Erythroblast (primary cell): Measurements from ENCODE around the gene ALG12.
"Not testable (repeated sequence)": the region's sequence is repeated elsewhere in the genome, so short reads cannot be mapped to it uniquely, and the experiment has no call there.

Source experiments
- DNase-seq, 2 experiments: peaks; one replicate each; lab custom pipeline; 2025; lab: John Stamatoyannopoulos, UW
- GATA1 ChIP-seq: IDR thresholded peaks from 2 replicates; pipeline ENCODE4 v1.6.1; 2011; ENCODE audit warnings: low read depth, mild to moderate bottlenecking, control low read depth, low read length, moderate library complexity
- POLR2A ChIP-seq: IDR thresholded peaks from 2 replicates; pipeline ENCODE4 v1.6.1; 2011; ENCODE audit warnings: mild to moderate bottlenecking, low read length

The ALG12 gene

DNA sequence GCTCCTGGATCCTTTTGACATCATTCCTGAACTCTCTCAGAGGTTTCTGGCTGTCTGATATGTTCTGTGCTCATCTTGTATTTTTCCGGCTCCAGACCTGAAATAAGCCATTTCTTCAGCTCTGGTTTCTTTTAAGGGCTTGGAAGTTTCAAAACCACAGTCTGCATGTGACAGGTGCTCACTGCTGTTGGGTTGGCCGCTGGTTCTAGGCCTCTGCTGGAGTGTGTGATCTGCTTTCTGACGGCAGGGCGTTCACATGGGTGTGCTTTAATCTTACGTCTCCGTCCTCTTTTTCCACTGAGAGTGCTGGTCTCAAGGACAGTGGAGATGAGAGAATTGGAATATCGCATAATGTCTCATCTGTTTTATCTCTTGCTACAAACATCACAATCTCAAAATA is 54.3 kb downstream of the ALG12 start:
- TF ChIP-seq POLR2A (no peak), GATA1 (no peak)
- no peak for DNase-seq

DNA sequence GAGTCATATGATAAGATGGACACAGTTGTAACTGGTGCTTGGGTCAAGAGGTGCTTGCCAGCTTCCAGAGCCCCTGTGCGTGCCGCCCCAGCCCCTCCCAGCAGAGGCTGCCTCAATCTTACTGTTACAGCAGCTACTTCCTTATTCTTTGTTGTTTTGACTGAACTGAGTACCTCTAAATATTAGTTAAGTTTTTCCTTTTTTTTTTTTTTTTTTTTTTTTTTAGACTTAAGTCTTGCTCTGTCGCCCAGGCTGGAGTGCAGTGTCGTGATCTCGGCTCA is 55.8 kb downstream of the ALG12 start:
- no peak for DNase-seq

DNA sequence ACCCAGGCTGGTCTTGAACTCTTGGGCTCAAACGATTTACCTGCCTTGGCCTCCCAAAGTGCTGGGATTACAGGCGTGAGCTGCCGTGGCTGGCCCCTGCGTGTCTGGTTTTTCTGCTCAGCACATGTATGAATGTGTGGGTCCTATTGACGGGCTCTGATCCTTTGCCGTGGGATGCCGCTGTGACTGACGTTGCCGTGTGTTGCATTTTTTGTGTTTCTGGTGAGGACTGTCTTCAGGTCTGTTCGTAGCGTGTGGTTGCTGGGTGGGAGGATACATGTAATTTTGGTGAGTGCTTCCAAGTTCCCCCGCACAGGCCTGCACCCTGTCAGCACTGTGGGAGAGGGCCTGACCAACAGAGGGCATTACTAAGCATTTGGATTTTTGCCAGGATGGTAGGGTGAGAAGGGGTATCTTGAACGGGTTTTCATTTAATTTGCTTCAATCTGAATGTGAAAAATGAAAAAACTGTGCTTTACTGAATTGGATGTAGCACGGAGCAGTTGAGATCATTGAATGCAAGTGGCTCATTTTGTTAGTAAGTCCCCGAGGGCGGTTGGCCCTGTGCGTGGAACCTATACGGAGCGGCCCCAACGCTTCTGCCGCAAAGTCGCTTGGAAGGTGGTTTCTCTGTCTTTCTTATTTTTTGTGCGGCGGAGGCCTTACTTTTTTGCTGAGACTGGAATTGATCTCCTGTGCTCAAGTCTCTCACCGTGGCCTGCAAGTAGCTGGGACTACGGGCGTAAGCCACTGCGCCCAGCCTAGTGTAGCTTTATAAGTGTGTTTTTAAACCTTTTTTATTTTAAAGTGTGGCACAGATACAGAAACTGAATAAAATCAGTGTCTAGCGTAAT is 56.4 kb downstream of the ALG12 start:
- TF ChIP-seq POLR2A (no peak), GATA1 (no peak)

More for the DNA sequence above, 55.8 kb downstream of the ALG12 start:
- TF ChIP-seq POLR2A (no peak), GATA1 (no peak)

DNA sequence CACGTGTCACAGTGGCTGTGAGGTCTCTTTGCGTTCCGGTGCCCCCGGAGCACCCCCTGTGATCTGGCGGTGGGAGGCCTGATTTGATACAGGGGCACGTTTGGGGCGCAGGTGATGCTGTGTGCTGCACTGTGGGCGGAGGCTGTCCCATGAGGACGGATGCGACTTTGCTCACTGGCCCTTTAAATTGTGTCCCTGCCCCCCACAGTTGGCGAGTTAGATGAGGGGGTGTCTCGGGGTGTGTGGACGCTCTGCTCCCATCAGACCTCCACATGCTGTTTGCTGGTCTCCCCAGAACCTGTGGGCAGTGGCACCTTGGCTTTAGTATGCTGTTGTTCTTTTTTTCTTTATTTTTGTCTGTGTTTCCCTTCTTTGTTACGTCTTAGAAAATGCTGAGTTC is 59.4 kb downstream of the ALG12 start:
- no peak for TF ChIP-seq POLR2A
- TF ChIP-seq GATA1: no peak
- no peak for DNase-seq

More for the DNA sequence above, 56.4 kb downstream of the ALG12 start:
- DNase-seq: no peak

DNA sequence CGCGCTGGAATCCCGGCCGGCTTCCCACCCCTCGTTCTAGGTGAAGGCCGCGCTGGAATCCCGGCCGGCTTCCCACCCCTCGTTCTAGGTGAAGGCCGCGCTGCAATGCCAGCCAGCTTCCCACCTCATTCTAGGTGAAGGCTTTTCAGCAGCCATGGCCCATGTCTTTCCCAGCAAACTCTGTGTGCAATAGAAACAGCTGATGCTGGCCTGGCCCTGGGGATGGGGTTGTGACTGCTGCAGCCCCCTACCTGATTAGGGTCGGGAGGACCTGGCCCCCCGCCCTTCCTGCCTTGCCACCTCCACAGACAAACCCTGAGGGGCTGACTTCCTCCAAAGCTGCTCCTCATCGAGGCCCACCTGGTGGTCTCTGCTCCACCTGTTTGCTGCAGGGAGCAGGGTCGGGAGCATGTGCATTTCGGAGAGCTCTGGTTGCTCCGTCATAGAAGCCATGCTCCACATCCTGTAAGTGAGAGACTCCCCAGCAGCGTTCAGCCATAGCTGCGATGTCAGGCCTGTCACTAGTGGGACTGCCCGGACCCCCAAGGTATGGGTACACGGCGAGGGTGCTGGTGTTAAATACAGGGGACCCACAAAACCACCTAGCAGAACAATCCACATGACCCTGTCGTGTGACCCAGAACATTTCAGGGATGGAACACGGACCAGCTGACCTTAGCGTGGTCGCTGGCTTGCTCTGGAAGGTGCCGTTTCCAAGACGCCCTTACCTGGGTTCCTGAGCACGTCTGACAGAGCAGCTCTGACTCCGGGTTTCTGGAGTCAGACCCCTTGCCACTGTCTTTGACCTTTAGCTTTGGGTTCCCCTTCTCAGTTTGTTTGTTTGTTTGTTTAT is 61.2 kb downstream of the ALG12 start:
- DNase-seq: no peak
- TF ChIP-seq GATA1: no peak
- TF ChIP-seq POLR2A: no peak

DNA sequence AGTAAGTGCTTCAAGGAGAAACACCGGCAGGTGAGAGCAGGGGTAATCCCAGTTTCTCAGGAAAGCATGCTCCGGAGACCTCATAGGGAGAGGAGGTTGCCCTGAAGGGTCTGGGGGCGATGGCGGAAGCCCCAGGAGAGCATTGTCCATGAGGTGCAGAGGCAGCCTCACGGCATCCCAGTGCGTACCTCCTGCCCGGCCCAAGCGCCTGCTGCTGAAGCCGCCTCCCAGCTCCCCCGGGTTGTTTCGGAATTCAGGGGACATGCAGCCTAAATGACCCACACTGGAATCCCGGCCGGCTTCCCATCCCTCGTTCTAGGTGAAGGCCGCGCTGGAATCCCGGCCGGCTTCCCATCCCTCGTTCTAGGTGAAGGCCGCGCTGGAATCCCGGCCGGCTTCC is 61.9 kb downstream of the ALG12 start:
- TF ChIP-seq POLR2A: no peak
- TF ChIP-seq GATA1: no peak
- DNase-seq: no peak

DNA sequence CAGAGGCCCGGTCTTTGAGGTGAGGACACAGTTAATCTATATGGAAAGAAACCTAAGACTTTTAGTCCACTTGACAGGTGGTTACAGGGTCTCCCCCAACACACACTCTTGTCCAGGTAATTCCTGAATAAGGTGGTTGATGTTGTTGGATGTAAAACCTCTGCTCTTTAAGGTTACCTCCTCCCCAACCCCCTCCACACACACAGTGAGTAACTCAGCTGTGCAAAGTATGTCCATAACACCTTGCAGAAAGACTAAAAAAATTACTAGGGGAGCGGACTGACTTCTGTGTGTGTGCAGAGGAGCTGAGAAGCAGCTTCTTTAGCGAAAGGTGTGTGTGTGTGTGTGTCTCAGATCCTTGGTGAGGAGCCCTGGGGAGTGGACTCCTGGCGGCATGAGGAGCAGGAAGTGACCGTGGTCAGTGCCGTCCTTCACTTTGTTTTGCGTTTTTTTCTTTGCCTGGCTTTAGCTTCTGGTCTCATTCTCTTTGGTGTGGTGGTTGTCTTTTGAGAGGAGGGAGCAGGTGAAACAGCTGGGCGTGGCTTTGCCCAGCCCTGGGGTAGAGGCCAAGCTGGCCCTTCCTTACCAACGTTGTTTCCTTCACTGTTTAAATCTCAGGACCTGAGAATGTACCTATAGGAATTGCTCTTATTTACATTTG is 62.9 kb downstream of the ALG12 start:
- TF ChIP-seq GATA1 (no peak), POLR2A (no peak)
- DNase-seq: peak in 1 of 2 experiments; percentile 43

DNA sequence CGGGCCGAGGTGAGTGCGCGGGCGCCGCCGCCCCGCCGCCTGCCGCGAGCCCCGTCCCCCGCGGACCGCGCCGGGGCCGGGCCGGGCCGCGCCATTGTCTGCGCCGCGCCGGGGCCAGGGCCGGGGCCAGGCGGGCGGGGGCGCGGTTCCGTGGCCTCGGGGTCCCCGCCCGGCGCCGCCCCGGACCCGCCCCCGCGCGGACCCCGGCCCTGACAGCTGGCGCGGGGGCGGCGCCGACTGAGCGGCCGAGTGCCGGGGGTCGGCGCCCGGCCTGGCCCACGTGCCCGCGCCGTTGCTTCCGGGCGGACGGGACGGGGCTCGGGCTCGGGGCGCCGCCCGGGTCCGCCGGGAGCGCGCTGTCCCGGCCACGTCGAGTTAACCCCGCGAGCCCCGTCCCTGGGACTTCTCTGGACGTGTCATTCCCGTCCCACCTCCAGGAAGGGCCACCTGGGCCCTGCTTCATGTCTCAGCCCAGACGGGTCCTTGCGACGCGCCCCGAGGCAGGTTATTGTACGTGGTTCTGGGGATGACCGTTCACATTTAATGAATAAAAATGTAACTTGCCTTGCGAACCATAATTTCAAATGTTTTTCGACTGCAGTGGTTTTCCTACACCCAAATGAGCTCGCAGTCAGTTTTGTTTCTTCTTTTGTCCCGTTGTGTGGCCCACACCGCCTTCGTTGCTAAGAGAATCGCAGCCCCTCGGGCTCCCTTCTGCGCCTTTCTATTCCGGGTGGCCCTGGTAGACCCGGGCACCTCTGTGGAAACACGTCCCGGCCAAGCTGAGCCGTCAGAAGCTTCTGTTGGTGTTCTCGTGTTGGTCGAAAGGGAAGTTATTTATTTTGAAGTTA is 64.0 kb downstream of the ALG12 start:
- no peak for TF ChIP-seq POLR2A
- no peak for TF ChIP-seq GATA1
- peak; percentile 70 to 79 for DNase-seq

DNA sequence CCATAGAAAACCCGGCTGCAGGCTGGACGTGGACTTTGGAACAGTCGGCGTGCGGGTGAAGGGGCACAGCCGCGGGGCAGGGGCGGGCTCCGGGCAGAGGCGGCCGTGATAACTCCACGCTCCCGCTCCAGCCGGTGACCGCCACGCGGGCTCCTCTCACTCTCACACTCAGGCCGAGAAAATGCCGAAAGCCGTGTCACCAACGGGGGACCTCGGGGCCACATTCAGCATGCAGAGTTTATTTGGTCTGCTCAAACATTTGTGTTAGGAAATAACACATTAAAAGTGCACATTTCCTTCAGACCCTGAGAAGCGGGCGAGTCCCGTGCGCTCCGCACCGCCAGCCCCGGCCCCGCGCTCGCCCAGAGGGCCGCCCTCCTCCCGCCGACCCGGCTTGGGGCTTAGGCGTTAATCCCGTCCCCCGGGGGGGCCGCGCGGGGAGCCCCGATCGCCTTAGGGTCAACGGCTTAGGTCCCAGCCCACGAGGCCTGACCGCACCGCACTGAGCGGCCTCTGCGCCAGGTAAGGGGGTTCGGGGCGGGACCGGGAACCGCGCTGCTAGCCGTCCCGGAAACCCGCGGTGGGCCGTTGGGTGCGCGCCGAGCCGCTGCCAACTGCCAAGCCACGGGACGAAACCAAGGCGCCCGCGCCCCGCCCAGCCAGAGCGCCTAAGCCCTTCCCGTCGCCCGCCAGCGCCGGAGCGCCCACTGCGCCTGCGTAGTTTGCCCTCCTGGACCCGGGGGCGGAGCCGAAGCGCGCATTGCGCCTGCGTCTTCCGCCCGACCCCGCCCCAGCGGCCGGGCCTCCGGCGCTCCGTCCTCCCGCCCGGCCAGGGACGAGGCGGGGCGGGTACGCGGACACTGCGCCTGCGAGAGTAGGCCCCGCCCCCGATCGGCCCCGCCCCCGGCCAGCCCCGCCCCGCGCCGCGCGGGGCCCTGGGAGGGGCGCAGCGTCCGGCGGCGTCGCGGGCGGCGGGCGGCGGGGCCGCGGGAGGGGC is 65.0 kb downstream of the ALG12 start, which contains the start of gene ZBED4:
Gene ZBED4, plus strand, starts transcription at position 947 of the 997 bp plus-strand sequence. CDS start 29,819 bp downstream, outside the sequence.
- peak; percentile 97 to 99 for DNase-seq
- TF ChIP-seq POLR2A: peak; percentile 92
- TF ChIP-seq GATA1: no peak

DNA sequence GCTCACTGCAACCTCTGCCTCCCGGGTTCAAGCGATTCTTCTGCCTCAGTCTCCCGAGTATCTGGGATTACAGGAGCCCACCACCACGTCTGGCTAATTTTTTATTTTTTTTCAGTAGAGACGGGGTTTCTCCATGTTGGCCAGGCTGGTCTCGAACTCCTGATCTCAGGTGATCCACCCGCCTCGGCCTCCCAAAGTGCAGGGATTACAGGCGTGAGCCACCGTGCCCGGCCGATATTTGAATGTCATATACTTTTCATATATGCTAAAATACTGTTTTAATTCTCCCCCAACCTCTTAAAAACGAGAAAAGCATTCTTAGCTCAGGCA is 65.7 kb downstream of the ALG12 start:
- not testable (repeated sequence) for DNase-seq

DNA sequence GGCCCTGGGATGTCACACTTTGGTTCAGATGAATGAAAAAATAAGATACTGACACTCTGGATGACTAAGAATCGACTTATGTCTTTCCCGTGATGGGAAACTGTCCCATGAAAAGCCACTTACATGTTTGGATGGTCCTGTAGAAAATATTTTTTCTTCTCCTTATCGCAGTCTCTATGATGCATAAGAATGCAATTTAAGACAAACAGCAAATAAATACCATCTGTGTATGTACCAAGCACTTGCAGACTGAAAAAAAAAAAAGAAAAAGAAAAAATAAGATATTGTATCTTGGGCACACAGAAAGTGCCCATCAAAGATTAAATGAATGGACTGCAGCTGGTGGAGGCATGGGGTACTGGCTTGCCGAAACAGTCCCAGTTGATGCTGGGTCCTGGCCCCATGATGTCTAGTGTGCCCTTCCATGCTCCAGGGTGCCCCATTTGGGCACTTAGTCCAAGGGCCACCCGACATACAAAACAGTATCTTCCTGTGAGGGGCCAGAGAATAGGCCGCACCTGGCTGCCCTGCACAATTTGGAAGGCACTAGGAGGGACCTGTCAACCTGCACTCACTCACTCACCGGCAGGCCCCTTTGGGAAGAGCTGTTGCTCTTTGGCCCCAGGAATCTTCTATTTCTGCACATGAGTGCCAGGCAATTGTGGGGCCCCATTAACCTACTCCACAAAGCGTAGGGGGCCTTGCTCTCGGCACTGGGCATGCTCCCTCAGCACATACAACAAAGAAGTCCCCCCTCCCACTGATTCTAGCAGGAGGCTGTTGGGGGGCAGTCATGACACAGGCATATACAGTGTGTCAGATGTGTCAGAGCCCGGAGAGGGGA is 67.1 kb downstream of the ALG12 start:
- TF ChIP-seq GATA1: no peak
- DNase-seq: no peak
